ENCODE data around the gene TMIGD3. TPM values are rescaled to one million over a fixed set of nuclear protein-coding genes. Genes with fewer than 3 reads are reported as not detected.

Gene TMIGD3
- total and polyA plus RNA-seq, 2 donors: 1.8 to 28.2 TPM

- H3K9me3 ChIP-seq (ENCODE audit: control insufficient read depth in 2 of 2, insufficient read depth in 1 of 2, low read length in 1 of 2): peaks cover 0 to 3% of the 10 kb centered on the region in 2 donors
- DNase-seq (ENCODE audit: low read depth in 6 of 9, low spot score in 9 of 9): peak in 1 of 9 donors; percentile 19
- H3K4me1 ChIP-seq (ENCODE audit: control insufficient read depth in 2 of 2, insufficient read depth in 2 of 2, low read length in 2 of 2): peaks cover 22 to 23% of the 10 kb centered on the region in 2 donors
- H3K27ac ChIP-seq (ENCODE audit: low read depth in 1 of 2, low read length in 1 of 2): no peak overlapping the region
- peaks cover 18 to 53% of the 10 kb centered on the region in 2 donors for H3K36me3 ChIP-seq (ENCODE audit: control insufficient read depth in 2 of 2, insufficient read depth in 2 of 2, low read length in 1 of 2)
- no peak overlapping the region for H3K4me3 ChIP-seq (ENCODE audit: low read length in 2 of 2)
- H3K27me3 ChIP-seq (ENCODE audit: control insufficient read depth in 2 of 2, insufficient read depth in 1 of 2, low read length in 1 of 2): no peaks in the 10 kb centered on the region
- WGBS: 88% methylated on average over 4 of the region's 4 CpGs
Measured at GRCh38 chr1:111446967-111447892, 56.2 kb downstream of the TMIGD3 start.

GRCh38 chr1:111446546-111446945, 56.9 kb downstream of the TMIGD3 start:
- H3K27ac ChIP-seq (ENCODE audit: low read depth in 1 of 2, low read length in 1 of 2): peak overlapping the region in 1 of 2 donors; percentile 46
- no peak for DNase-seq (ENCODE audit: low read depth in 6 of 9, low spot score in 9 of 9)
- WGBS: 98% methylated on average over 4 of the region's 4 CpGs
- peaks cover 22 to 23% of the 10 kb centered on the region in 2 donors for H3K4me1 ChIP-seq (ENCODE audit: control insufficient read depth in 2 of 2, insufficient read depth in 2 of 2, low read length in 2 of 2)
- peaks cover 25 to 58% of the 10 kb centered on the region in 2 donors for H3K36me3 ChIP-seq (ENCODE audit: control insufficient read depth in 2 of 2, insufficient read depth in 2 of 2, low read length in 1 of 2)
- H3K9me3 ChIP-seq (ENCODE audit: control insufficient read depth in 2 of 2, insufficient read depth in 1 of 2, low read length in 1 of 2): peaks cover 0 to 3% of the 10 kb centered on the region in 2 donors
- H3K4me3 ChIP-seq (ENCODE audit: low read length in 2 of 2): no peak overlapping the region
- no peaks in the 10 kb centered on the region for H3K27me3 ChIP-seq (ENCODE audit: control insufficient read depth in 2 of 2, insufficient read depth in 1 of 2, low read length in 1 of 2)

GRCh38 chr1:111444031-111444430, 59.4 kb downstream of the TMIGD3 start:
- Histone ChIP-seq H3K4me1 (ENCODE audit: control insufficient read depth in 2 of 2, insufficient read depth in 2 of 2, low read length in 2 of 2) (peaks cover 13 to 15% of the 10 kb centered on the region in 2 donors), H3K27me3 (ENCODE audit: control insufficient read depth in 2 of 2, insufficient read depth in 1 of 2, low read length in 1 of 2) (no peaks in the 10 kb centered on the region), H3K4me3 (ENCODE audit: low read length in 2 of 2) (no peak overlapping the region), H3K9me3 (ENCODE audit: control insufficient read depth in 2 of 2, insufficient read depth in 1 of 2, low read length in 1 of 2) (no peaks in the 10 kb centered on the region), H3K27ac (ENCODE audit: low read depth in 1 of 2, low read length in 1 of 2) (no peak overlapping the region), H3K36me3 (ENCODE audit: control insufficient read depth in 2 of 2, insufficient read depth in 2 of 2, low read length in 1 of 2) (peaks cover 37 to 74% of the 10 kb centered on the region in 2 donors)
- 96% methylated on average over 3 of the region's 3 CpGs for WGBS
- no peak for DNase-seq (ENCODE audit: low read depth in 6 of 9, low spot score in 9 of 9)

GRCh38 chr1:111442457-111442856, 61.0 kb downstream of the TMIGD3 start:
- H3K9me3 ChIP-seq (ENCODE audit: control insufficient read depth in 2 of 2, insufficient read depth in 1 of 2, low read length in 1 of 2): no peaks in the 10 kb centered on the region
- peaks cover 3 to 7% of the 10 kb centered on the region in 2 donors for H3K4me1 ChIP-seq (ENCODE audit: control insufficient read depth in 2 of 2, insufficient read depth in 2 of 2, low read length in 2 of 2)
- no peaks in the 10 kb centered on the region for H3K27me3 ChIP-seq (ENCODE audit: control insufficient read depth in 2 of 2, insufficient read depth in 1 of 2, low read length in 1 of 2)
- 86% methylated on average over 4 of the region's 4 CpGs for WGBS
- H3K27ac ChIP-seq (ENCODE audit: low read depth in 1 of 2, low read length in 1 of 2): no peak overlapping the region
- H3K36me3 ChIP-seq (ENCODE audit: control insufficient read depth in 2 of 2, insufficient read depth in 2 of 2, low read length in 1 of 2): peaks cover 41 to 85% of the 10 kb centered on the region in 2 donors
- no peak for DNase-seq (ENCODE audit: low read depth in 6 of 9, low spot score in 9 of 9)
- H3K4me3 ChIP-seq (ENCODE audit: low read length in 2 of 2): no peak overlapping the region

GRCh38 chr1:111441573-111442192, 61.8 kb downstream of the TMIGD3 start:
- Histone ChIP-seq H3K9me3 (ENCODE audit: control insufficient read depth in 2 of 2, insufficient read depth in 1 of 2, low read length in 1 of 2) (no peaks in the 10 kb centered on the region), H3K4me1 (ENCODE audit: control insufficient read depth in 2 of 2, insufficient read depth in 2 of 2, low read length in 2 of 2) (no peaks in the 10 kb centered on the region), H3K4me3 (ENCODE audit: low read length in 2 of 2) (no peak overlapping the region), H3K27ac (ENCODE audit: low read depth in 1 of 2, low read length in 1 of 2) (no peak overlapping the region), H3K36me3 (ENCODE audit: control insufficient read depth in 2 of 2, insufficient read depth in 2 of 2, low read length in 1 of 2) (peaks cover 44 to 81% of the 10 kb centered on the region in 2 donors), H3K27me3 (ENCODE audit: control insufficient read depth in 2 of 2, insufficient read depth in 1 of 2, low read length in 1 of 2) (no peaks in the 10 kb centered on the region)
- DNase-seq (ENCODE audit: low read depth in 6 of 9, low spot score in 9 of 9): peak in 8 of 9 donors; percentile 19 to 79 (median 46)
- WGBS: 78% methylated on average over 9 of the region's 9 CpGs

- Histone ChIP-seq H3K36me3 (ENCODE audit: control insufficient read depth in 2 of 2, insufficient read depth in 2 of 2, low read length in 1 of 2) (peaks cover 44 to 66% of the 10 kb centered on the region in 2 donors), H3K27me3 (ENCODE audit: control insufficient read depth in 2 of 2, insufficient read depth in 1 of 2, low read length in 1 of 2) (no peaks in the 10 kb centered on the region), H3K4me1 (ENCODE audit: control insufficient read depth in 2 of 2, insufficient read depth in 2 of 2, low read length in 2 of 2) (no peaks in the 10 kb centered on the region), H3K27ac (ENCODE audit: low read depth in 1 of 2, low read length in 1 of 2) (no peak overlapping the region), H3K9me3 (ENCODE audit: control insufficient read depth in 2 of 2, insufficient read depth in 1 of 2, low read length in 1 of 2) (no peaks in the 10 kb centered on the region), H3K4me3 (ENCODE audit: low read length in 2 of 2) (no peak overlapping the region)
- 98% methylated on average over 3 of the region's 3 CpGs for WGBS
- no peak for DNase-seq (ENCODE audit: low read depth in 6 of 9, low spot score in 9 of 9)
Measured at GRCh38 chr1:111439461-111440351, 63.7 kb downstream of the TMIGD3 start.

- no peak for DNase-seq (ENCODE audit: low read depth in 6 of 9, low spot score in 9 of 9)
- WGBS: 97% methylated on average over 3 of the region's 3 CpGs
- Histone ChIP-seq H3K27me3 (ENCODE audit: control insufficient read depth in 2 of 2, insufficient read depth in 1 of 2, low read length in 1 of 2) (no peaks in the 10 kb centered on the region), H3K4me1 (ENCODE audit: control insufficient read depth in 2 of 2, insufficient read depth in 2 of 2, low read length in 2 of 2) (no peaks in the 10 kb centered on the region), H3K4me3 (ENCODE audit: low read length in 2 of 2) (no peak overlapping the region), H3K9me3 (ENCODE audit: control insufficient read depth in 2 of 2, insufficient read depth in 1 of 2, low read length in 1 of 2) (no peaks in the 10 kb centered on the region), H3K36me3 (ENCODE audit: control insufficient read depth in 2 of 2, insufficient read depth in 2 of 2, low read length in 1 of 2) (peaks cover 21 to 37% of the 10 kb centered on the region in 2 donors), H3K27ac (ENCODE audit: low read depth in 1 of 2, low read length in 1 of 2) (no peak overlapping the region)
Measured at GRCh38 chr1:111436726-111437125, 66.7 kb downstream of the TMIGD3 start.
